T-cell (primary cell): ENCODE results near the gene FCHSD2. TPM values are rescaled to one million over a fixed set of nuclear protein-coding genes. Genes with fewer than 3 reads are reported as not detected.

Source experiments
- ATAC-seq, 4 experiments: fragments of 200-7000 bp in 3 of 4; fragments of 150-1000 bp in 1 of 4; cut with Tn5 transposase; replicated peaks in 1 of 4; 1 replicate in 3 of 4; 2 replicates in 1 of 4; pipeline ENCODE4 v1.10.0; 2021; ENCODE audit warnings: moderate library complexity in 3 of 4, mild to moderate bottlenecking in 2 of 4, moderate number of reproducible peaks in 1 of 4
- CTCF ChIA-PET, 2 donors: fragments of 300-600 bp; sonication (Branson Sonifier 250); formaldehyde crosslinking; loops; one replicate each; lab custom pipeline; 2022; ENCODE audit warnings: antibody characterized with exemption in 2 of 2; lab: Charles Lee
- POLR2A ChIA-PET, 2 donors: fragments of 300-600 bp; sonication (Branson Sonifier 250); formaldehyde crosslinking; loops; one replicate each; lab custom pipeline; 2022; ENCODE audit warnings: antibody characterized with exemption in 2 of 2; lab: Charles Lee
- DNase-seq, 35 experiments: peaks; one replicate each; pipeline versions ENCODE4 v3.0.0 to v3.0.0-alpha.2; 2013 to 2023
- H3K27ac ChIP-seq: one replicate; pipeline ENCODE4 v1.5.1; 2013; ENCODE audit warnings: low read length
- H3K27me3 ChIP-seq, 2 experiments: replicated peaks in 1 of 2; 1 replicate in 1 of 2; 2 replicates in 1 of 2; pipeline versions ENCODE4 v1.6.1 to v1.7.0; 2013; ENCODE audit warnings: low read length in 1 of 2, mixed read lengths in 1 of 2; ENCODE audit not compliant: control insufficient read depth in 2 of 2, insufficient read depth in 2 of 2; ENCODE audit errors: extremely low read depth in 1 of 2
- H3K36me3 ChIP-seq, 2 donors: 1 replicate in 1 of 2; 2 replicates in 1 of 2; pipeline versions ENCODE4 v1.6.1 to v1.7.0; 2013; ENCODE audit warnings: low read length in 1 of 2; ENCODE audit not compliant: control insufficient read depth in 2 of 2, insufficient read depth in 1 of 2; ENCODE audit errors: extremely low read depth in 1 of 2
- H3K4me1 ChIP-seq, 2 experiments: 1 replicate in 1 of 2; 2 replicates in 1 of 2; pipeline versions ENCODE4 v1.6.1 to v1.7.0; 2013; ENCODE audit warnings: low read length in 2 of 2, mixed read lengths in 1 of 2; ENCODE audit not compliant: insufficient read depth in 2 of 2, control insufficient read depth in 1 of 2; ENCODE audit errors: extremely low read depth in 1 of 2
- H3K4me3 ChIP-seq, 2 donors: 1 replicate in 1 of 2; 2 replicates in 1 of 2; pipeline versions ENCODE4 v1.5.1 to v1.7.0; 2013; ENCODE audit warnings: mild to moderate bottlenecking in 2 of 2, low read length in 1 of 2, moderate library complexity in 1 of 2; ENCODE audit not compliant: control insufficient read depth in 1 of 2; ENCODE audit errors: extremely low read depth in 1 of 2
- H3K9me3 ChIP-seq: 2 replicates; pipeline ENCODE4 v1.7.0; 2013
- H3K27ac Mint-ChIP-seq, 2 donors: one replicate each; pipeline ENCODE4 v1.8.0; 2020 to 2021; ENCODE audit warnings: mild to moderate bottlenecking in 2 of 2, mixed read lengths in 2 of 2
- H3K27me3 Mint-ChIP-seq, 2 donors: one replicate each; pipeline ENCODE4 v1.8.0; 2021 to 2022; ENCODE audit warnings: mixed read lengths in 2 of 2
- H3K36me3 Mint-ChIP-seq: one replicate; pipeline ENCODE4 v1.8.0; 2021; ENCODE audit warnings: mixed read lengths
- H3K4me1 Mint-ChIP-seq, 3 donors: one replicate each; pipeline ENCODE4 v1.8.0; 2020 to 2022; ENCODE audit warnings: mixed read lengths in 3 of 3, mild to moderate bottlenecking in 1 of 3
- H3K4me3 Mint-ChIP-seq, 3 donors: one replicate each; pipeline ENCODE4 v1.8.0; 2020 to 2022; ENCODE audit warnings: mild to moderate bottlenecking in 3 of 3, mixed read lengths in 3 of 3, moderate library complexity in 3 of 3
- H3K9me3 Mint-ChIP-seq, 3 donors: one replicate each; pipeline ENCODE4 v1.8.0; 2020 to 2022; ENCODE audit warnings: mixed read lengths in 3 of 3
- WGBS: methylation state at CpG from one replicate; pipeline ENCODE4 v1.1.5; 2013; ENCODE audit warnings: missing lambda C conversion rate; ENCODE audit not compliant: insufficient coverage; 5-methylcytosine and 5-hydroxymethylcytosine counted together
- total RNA-seq, 35 experiments: library from RNA in 6 of 35; stranded (reverse) in 6 of 35; fragments of 120-200 nt in 1 of 35; gene quantifications; one replicate each; pipeline versions ENCODE4 v1.2.1 to v1.2.4 and lab custom pipeline; 2013 to 2026

FCHSD2 gene
- total RNA-seq, 5 donors from 2014 or later (not counting 1 experiment from before 2014, with no cell fraction given): 37.0 to 53.8 (median 46.3) TPM

DNA sequence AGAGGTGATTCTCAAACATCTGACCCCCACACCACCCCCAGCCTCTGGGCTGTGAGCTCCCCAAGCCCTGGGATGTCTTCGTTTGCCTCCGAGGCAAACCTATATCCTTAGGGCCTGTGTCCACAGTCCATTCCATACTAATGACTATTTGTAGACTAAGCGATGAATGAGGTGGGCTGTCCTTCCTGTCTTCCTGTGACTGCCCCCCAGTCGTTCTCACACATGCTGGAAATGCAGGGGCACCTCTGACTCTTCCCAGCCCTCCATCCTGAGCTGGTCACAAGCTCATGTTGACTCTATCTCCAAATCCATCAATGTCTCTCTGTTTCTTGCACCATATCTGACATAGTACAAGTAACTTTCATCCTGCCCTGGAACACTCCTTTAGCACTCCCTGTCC, 323.1 kb downstream of the FCHSD2 start:
- Histone ChIP-seq H3K27ac (no peak overlapping the region), H3K4me1 (peaks cover 10 to 53% of the 10 kb centered on the region in 2 experiments), H3K9me3 (no peaks in the 10 kb centered on the region), H3K4me3 (no peak overlapping the region), H3K36me3 (peaks cover 29 to 59% of the 10 kb centered on the region in 2 donors), H3K27me3 (no peaks in the 10 kb centered on the region)
- Mint-ChIP-seq H3K4me3 (no peak overlapping the region), H3K36me3 (peaks cover 32% of the 10 kb centered on the region), H3K4me1 (peaks cover 41 to 55% (median 46%) of the 10 kb centered on the region in 3 donors), H3K27me3 (no peaks in the 10 kb centered on the region), H3K9me3 (no peaks in the 10 kb centered on the region), H3K27ac (peak overlapping the region in 1 of 2 donors; percentile 54)
- ChIA-PET POLR2A (interaction anchor here (0.6 to 0.7 kb wide), 2 partner anchors 53 to 85 kb away, joined by 3 to 5 read pairs; no protein-coding TSS in a partner anchor), CTCF (interaction anchor here in 1 of 2 donors (0.6 kb wide), 1 partner anchor 94 kb away, joined by 4 read pairs; no protein-coding TSS in a partner anchor)
- WGBS: 91% methylated on average over 2 of the region's 4 CpGs
- ATAC-seq (no peak), DNase-seq (no peak)

DNA sequence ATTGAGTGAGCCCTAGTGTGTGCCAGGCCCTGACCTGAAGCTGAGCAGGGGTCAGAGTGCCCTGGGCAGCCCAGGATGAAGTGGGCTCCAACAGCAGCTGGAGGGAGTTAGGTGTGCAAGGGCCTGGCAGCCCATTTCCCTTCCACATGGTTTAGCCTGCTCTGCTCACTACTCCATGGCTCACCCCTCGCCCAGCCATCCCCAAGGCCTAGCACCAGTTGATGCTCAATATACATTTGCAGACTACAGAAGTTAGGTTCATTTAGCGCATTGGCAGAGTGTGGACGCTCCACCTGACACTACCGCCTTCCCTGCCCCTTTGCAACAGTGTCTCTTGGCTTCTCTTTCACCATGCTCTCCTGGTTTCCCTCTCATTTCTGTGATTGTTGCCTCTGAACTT, 324.2 kb downstream of the FCHSD2 start:
- Mint-ChIP-seq H3K27me3 (no peaks in the 10 kb centered on the region), H3K4me1 (peaks cover 47 to 62% (median 53%) of the 10 kb centered on the region in 3 donors), H3K4me3 (peak overlapping the region in 2 of 3 donors; percentile 22 to 43), H3K9me3 (no peaks in the 10 kb centered on the region), H3K27ac (peak overlapping the region in 1 of 2 donors; percentile 70), H3K36me3 (peaks cover 32% of the 10 kb centered on the region)
- 100% methylated on average over 2 of the region's 4 CpGs for WGBS
- H3K9me3 ChIP-seq: no peaks in the 10 kb centered on the region
- H3K4me3 ChIP-seq: no peak overlapping the region
- H3K27me3 ChIP-seq: no peaks in the 10 kb centered on the region
- ChIA-PET POLR2A (no interaction called here), CTCF (no interaction called here)
- DNase-seq (no peak), ATAC-seq (no peak)
- H3K36me3 ChIP-seq: peaks cover 29 to 49% of the 10 kb centered on the region in 2 donors
- peaks cover 13 to 60% of the 10 kb centered on the region in 2 experiments for H3K4me1 ChIP-seq
- no peak overlapping the region for H3K27ac ChIP-seq

GRCh38 chr11:72816404-72816990, 325.6 kb downstream of the FCHSD2 start:
- H3K36me3 Mint-ChIP-seq: peaks cover 32% of the 10 kb centered on the region
- H3K27me3 Mint-ChIP-seq: no peaks in the 10 kb centered on the region
- ATAC-seq: no peak
- peak overlapping the region; percentile 100 for H3K27ac ChIP-seq
- H3K9me3 Mint-ChIP-seq: no peaks in the 10 kb centered on the region
- ChIA-PET POLR2A (no interaction called here), CTCF (no interaction called here)
- H3K9me3 ChIP-seq: no peaks in the 10 kb centered on the region
- H3K4me1 ChIP-seq: peaks cover 13 to 61% of the 10 kb centered on the region in 2 experiments
- H3K36me3 ChIP-seq: peaks cover 25 to 43% of the 10 kb centered on the region in 2 donors
- peak overlapping the region; percentile 84 to 87 for H3K4me3 ChIP-seq
- H3K27me3 ChIP-seq: no peaks in the 10 kb centered on the region
- peak overlapping the region; percentile 94 to 97 for H3K27ac Mint-ChIP-seq
- H3K4me3 Mint-ChIP-seq: peak overlapping the region; percentile 95 to 99 (median 98)
- no peak for DNase-seq
- H3K4me1 Mint-ChIP-seq: peaks cover 52 to 69% (median 66%) of the 10 kb centered on the region in 3 donors
- no CpG with 5 or more reads among the region's 7 CpGs for WGBS

- peaks cover 29% of the 10 kb centered on the region for H3K36me3 Mint-ChIP-seq
- Histone ChIP-seq H3K4me3 (peak overlapping the region; percentile 84 to 87), H3K4me1 (peaks cover 7 to 50% of the 10 kb centered on the region in 2 experiments), H3K27ac (peak overlapping the region; percentile 100), H3K36me3 (peaks cover 15 to 30% of the 10 kb centered on the region in 2 donors), H3K9me3 (no peaks in the 10 kb centered on the region), H3K27me3 (no peaks in the 10 kb centered on the region)
- whole genome bisulfite sequencing: 2% methylated on average over 4 of the region's 13 CpGs
- DNase-seq (peak in 1 of 35 experiments; percentile 20), ATAC-seq (no peak)
- peak overlapping the region; percentile 95 to 99 (median 98) for H3K4me3 Mint-ChIP-seq
- H3K9me3 Mint-ChIP-seq: no peaks in the 10 kb centered on the region
- POLR2A ChIA-PET: interaction anchor here (0.5 to 0.6 kb wide), 3 partner anchors 93 to 949 kb away, joined by 3 to 5 read pairs (median 4); no protein-coding TSS in a partner anchor
- H3K27me3 Mint-ChIP-seq: no peaks in the 10 kb centered on the region
- H3K4me1 Mint-ChIP-seq: peaks cover 49 to 73% (median 62%) of the 10 kb centered on the region in 3 donors
- peak overlapping the region; percentile 94 to 97 for H3K27ac Mint-ChIP-seq
- CTCF ChIA-PET: interaction anchor here (0.6 to 1.1 kb wide), 6 partner anchors 13 to 1888 kb away, joined by 3 to 10 read pairs (median 5); partner anchors contain the start of gene STARD10 (in 1 of the 2)
Measured at GRCh38 chr11:72815110-72815618, 327.0 kb downstream of the FCHSD2 start.

GRCh38 chr11:72814286-72815109, 327.6 kb downstream of the FCHSD2 start, which contains the start of gene ATG16L2:
Gene ATG16L2 (plus strand): TSS chr11:72814411. CDS start chr11:72814446, 35 bp downstream.
- no peaks in the 10 kb centered on the region for H3K27me3 ChIP-seq
- H3K27ac Mint-ChIP-seq: peak within 1 kb of the TSS; percentile 96 to 97
- peaks cover 7 to 50% of the 10 kb centered on the region in 2 experiments for H3K4me1 ChIP-seq
- H3K27ac ChIP-seq: peak within 1 kb of the TSS; percentile 100
- peak within 1 kb of the TSS; percentile 84 to 87 for H3K4me3 ChIP-seq
- peak in 34 of 35 experiments; percentile 49 to 94 (median 86) for DNase-seq
- peaks cover 26% of the 10 kb centered on the region for H3K36me3 Mint-ChIP-seq
- H3K9me3 ChIP-seq: no peaks in the 10 kb centered on the region
- H3K9me3 Mint-ChIP-seq: no peaks in the 10 kb centered on the region
- WGBS: under 1% methylated on average over 75 of the region's 75 CpGs
- peaks cover 14 to 25% of the 10 kb centered on the region in 2 donors for H3K36me3 ChIP-seq
- ChIA-PET POLR2A (interaction anchor here in 1 of 2 donors (0.7 kb wide), 1 partner anchor 65 kb away, joined by 3 read pairs; no protein-coding TSS in a partner anchor), CTCF (interaction anchor here (0.6 to 0.7 kb wide), 3 partner anchors 89 to 1888 kb away, joined by 3 to 5 read pairs (median 3); no protein-coding TSS in a partner anchor)
- peak; percentile 83 to 88 (median 85) for ATAC-seq
- H3K4me3 Mint-ChIP-seq: peak within 1 kb of the TSS; percentile 95 to 99 (median 98)
- no peaks in the 10 kb centered on the region for H3K27me3 Mint-ChIP-seq
- H3K4me1 Mint-ChIP-seq: peaks cover 47 to 74% (median 60%) of the 10 kb centered on the region in 3 donors
